Activated T-helper 17 cell treated with anti-CD3 and anti-CD28 coated beads, Interleukin-2, amount 50 U/mL, for 72 hours (primary cell): ENCODE data around the gene RCE1. TPM values are rescaled to one million over a fixed set of nuclear protein-coding genes. Genes with fewer than 3 reads are reported as not detected.

Experiments
- ATAC-seq: fragments of 150-1000 bp; cut with Tn5 transposase; replicated peaks from 2 replicates; pipeline ENCODE4 v1.10.0; 2021; ENCODE audit warnings: mild to moderate bottlenecking, moderate library complexity
- H3K27ac Mint-ChIP-seq: one replicate; pipeline ENCODE4 v1.8.0; 2022; ENCODE audit warnings: mixed read lengths
- H3K27me3 Mint-ChIP-seq: one replicate; pipeline ENCODE4 v1.8.0; 2022; ENCODE audit warnings: mixed read lengths
- H3K36me3 Mint-ChIP-seq: one replicate; pipeline ENCODE4 v1.8.0; 2022; ENCODE audit warnings: low read depth, mild to moderate bottlenecking, mixed read lengths
- H3K4me1 Mint-ChIP-seq: one replicate; pipeline ENCODE4 v1.8.0; 2022; ENCODE audit warnings: mixed read lengths
- H3K4me3 Mint-ChIP-seq: one replicate; pipeline ENCODE4 v1.8.0; 2022; ENCODE audit warnings: mild to moderate bottlenecking, mixed read lengths
- H3K9me3 Mint-ChIP-seq: one replicate; pipeline ENCODE4 v1.8.0; 2022; ENCODE audit warnings: mixed read lengths
- total RNA-seq, 2 donors: library from RNA; stranded (reverse); gene quantifications; one replicate each; pipeline ENCODE4 v1.2.3, GENCODE V29; 2022

Gene RCE1
- total RNA-seq, 2 donors from 2014 or later: 27.2 to 31.4 TPM

GRCh38 chr11:66892911-66893310 lies 49.7 kb downstream of the RCE1 start:
- Mint-ChIP-seq H3K27me3 (no peaks in the 10 kb centered on the region), H3K4me1 (peaks cover 10% of the 10 kb centered on the region), H3K9me3 (peaks cover 4% of the 10 kb centered on the region), H3K27ac (no peak overlapping the region), H3K36me3 (no peaks in the 10 kb centered on the region), H3K4me3 (no peak overlapping the region)
- ATAC-seq: no peak

GRCh38 chr11:66894141-66894540 lies 50.9 kb downstream of the RCE1 start:
- Mint-ChIP-seq H3K27ac (no peak overlapping the region), H3K9me3 (peaks cover 4% of the 10 kb centered on the region), H3K36me3 (no peaks in the 10 kb centered on the region), H3K27me3 (no peaks in the 10 kb centered on the region), H3K4me3 (no peak overlapping the region), H3K4me1 (peaks cover 10% of the 10 kb centered on the region)
- ATAC-seq: no peak

Other genes starting within 250 kb of the RCE1 start
- 100 to 1,000 TPM; 127 to 156 TPM for gene RBM14, start 226.8 kb upstream of the RCE1 start, total RNA-seq
- 10 to 100 TPM; 92.4 to 94.0 TPM for gene RBM4, start 204.7 kb upstream of the RCE1 start, total RNA-seq
- 10 to 100 TPM; 23.6 to 31.4 TPM for gene RBM4B, start 165.6 kb upstream of the RCE1 start, total RNA-seq
- gene SPTBN2, start 114.2 kb upstream of the RCE1 start, total RNA-seq: under 1 TPM; 0.37 to 0.45 TPM
- 10 to 100 TPM; 20.5 to 43.7 TPM for gene LRFN4, start 13.6 kb downstream of the RCE1 start, total RNA-seq
- 10 to 100 TPM in 1 of 2 donors, 1 to 10 TPM in 1; 8.4 to 10.9 TPM for gene PC, start 114.9 kb downstream of the RCE1 start, total RNA-seq
- not detected for gene C11orf86, start 131.9 kb downstream of the RCE1 start, total RNA-seq
- under 1 TPM in 1 of 2 donors, not detected in 1; 0.08 TPM for gene SYT12, start 179.7 kb downstream of the RCE1 start, total RNA-seq
- gene RHOD, start 213.4 kb downstream of the RCE1 start, total RNA-seq: 1 to 10 TPM in 1 of 2 donors, under 1 TPM in 1; 0.22 to 1.2 TPM